ENCODE measurements around the gene TRIM60. TPM values are rescaled to one million over a fixed set of nuclear protein-coding genes. Genes with fewer than 3 reads are reported as not detected.

TRIM60 gene
- total RNA-seq, 4 donors from 2014 or later: not detected

- TF ChIP-seq POLR2A (IDR thresholded peaks at IDR 0.05): no peak
- no peak for TF ChIP-seq CTCF (IDR thresholded peaks at IDR 0.05)
- Histone ChIP-seq H3K9me3 (no peaks in the 10 kb centered on the region), H3K4me1 (no peaks in the 10 kb centered on the region), H3K27me3 (no peaks in the 10 kb centered on the region), H3K4me3 (no peak overlapping the region), H3K36me3 (peaks cover 0 to 48% (median 0%) of the 10 kb centered on the region in 3 donors), H3K27ac (no peak overlapping the region)
- no peak for DNase-seq
Measured at GRCh38 chr4:165088366-165088765, 56.6 kb downstream of the TRIM60 start.

Small RNA genes within 50 kb of the gene (small RNA-seq; reads per million reads assigned to genes)
- 0 reads per million in 2 donors for gene AC106872.12

Other genes with a start within 250 kb of the TRIM60 start
- not detected for gene APELA, start 154.8 kb upstream of the TRIM60 start, total RNA-seq
- 1 to 10 TPM in 1 of 4 donors, under 1 TPM in 1, not detected in 2; 0.53 to 1.7 TPM for gene TRIM61, start 54.3 kb upstream of the TRIM60 start, total RNA-seq
- gene TRIM75, start 21.9 kb downstream of the TRIM60 start, total RNA-seq: not detected
- 10 to 100 TPM in 3 of 4 donors, 1 to 10 TPM in 1; 6.2 to 13.5 (median 13.3) TPM for gene TMEM192, start 80.9 kb downstream of the TRIM60 start, total RNA-seq
- 10 to 100 TPM in 2 of 4 donors, 1 to 10 TPM in 2; 6.1 to 26.4 (median 10.6) TPM for gene KLHL2, start 175.6 kb downstream of the TRIM60 start, total RNA-seq

Measured in Peyer's patch (tissue), 4 donors.